Trophoblast cell (in vitro differentiated cells and primary cell): ENCODE results near the gene CENPA.

Experiments
- DNase-seq, 2 donors: peaks; one replicate each; pipeline ENCODE4 v3.0.0-alpha.2; 2016
- H2AFZ ChIP-seq: 2 replicates; pipeline ENCODE4 v1.6.1; 2013; ENCODE audit warnings: low read length, moderate library complexity, mild to moderate bottlenecking; ENCODE audit not compliant: insufficient read depth, poor library complexity
- H2AK5ac ChIP-seq: 2 replicates; pipeline ENCODE4 v1.6.1; 2013; ENCODE audit warnings: mild to moderate bottlenecking, low read length
- H2BK120ac ChIP-seq: 2 replicates; pipeline ENCODE4 v1.6.1; 2013; ENCODE audit warnings: low read length, mild to moderate bottlenecking, moderate library complexity; ENCODE audit not compliant: insufficient read depth, poor library complexity
- H2BK12ac ChIP-seq: 2 replicates; pipeline ENCODE4 v1.6.1; 2013; ENCODE audit warnings: mild to moderate bottlenecking, low read length, moderate library complexity
- H2BK5ac ChIP-seq: 2 replicates; pipeline ENCODE4 v1.6.1; 2013; ENCODE audit warnings: low read length, low read depth, moderate library complexity, mild to moderate bottlenecking; ENCODE audit not compliant: poor library complexity
- H3K14ac ChIP-seq: 2 replicates; pipeline ENCODE4 v1.6.1; 2013; ENCODE audit warnings: mild to moderate bottlenecking, low read length
- H3K18ac ChIP-seq: 2 replicates; pipeline ENCODE4 v1.6.1; 2013; ENCODE audit warnings: mild to moderate bottlenecking, low read length
- H3K23ac ChIP-seq: 2 replicates; pipeline ENCODE4 v1.6.1; 2013; ENCODE audit warnings: low read length
- H3K27ac ChIP-seq: 2 replicates; pipeline ENCODE4 v1.5.1; 2013; ENCODE audit warnings: low read depth, mild to moderate bottlenecking, inconsistent platforms, low read length, moderate library complexity
- H3K27me3 ChIP-seq: 2 replicates; pipeline ENCODE4 v1.6.1; 2013; ENCODE audit warnings: inconsistent platforms, mild to moderate bottlenecking, low read length, moderate library complexity; ENCODE audit not compliant: insufficient read depth
- H3K36me3 ChIP-seq, 2 experiments: 1 replicate in 1 of 2; 2 replicates in 1 of 2; pipeline ENCODE4 v1.6.1; 2013; ENCODE audit warnings: low read length in 2 of 2, mild to moderate bottlenecking in 2 of 2, moderate library complexity in 1 of 2; ENCODE audit not compliant: insufficient read depth in 2 of 2, control insufficient read depth in 1 of 2
- H3K4ac ChIP-seq: 2 replicates; pipeline ENCODE4 v1.6.1; 2013; ENCODE audit warnings: low read depth, mild to moderate bottlenecking, low read length, moderate library complexity
- H3K4me1 ChIP-seq, 2 experiments: 1 replicate in 1 of 2; 2 replicates in 1 of 2; pipeline ENCODE4 v1.6.1; 2013; ENCODE audit warnings: low read length in 2 of 2, mild to moderate bottlenecking in 2 of 2, moderate library complexity in 1 of 2; ENCODE audit not compliant: insufficient read depth in 2 of 2, control insufficient read depth in 1 of 2
- H3K4me2 ChIP-seq: 2 replicates; pipeline ENCODE4 v1.6.1; 2013; ENCODE audit warnings: inconsistent platforms, mild to moderate bottlenecking, low read length, moderate library complexity
- H3K4me3 ChIP-seq: 2 replicates; pipeline ENCODE4 v1.5.1; 2013; ENCODE audit warnings: mild to moderate bottlenecking, low read depth, low read length, inconsistent platforms
- H3K79me1 ChIP-seq: one replicate; pipeline ENCODE4 v1.6.1; 2013; ENCODE audit warnings: low read length
- H3K79me2 ChIP-seq: 2 replicates; pipeline ENCODE4 v1.6.1; 2013; ENCODE audit warnings: low read length, mild to moderate bottlenecking; ENCODE audit not compliant: control insufficient read depth, insufficient read depth, poor library complexity
- H3K9ac ChIP-seq: 2 replicates; pipeline ENCODE4 v1.6.1; 2013; ENCODE audit warnings: mild to moderate bottlenecking, low read length
- H3K9me3 ChIP-seq: 2 replicates; pipeline ENCODE4 v1.6.1; 2013; ENCODE audit warnings: low read depth, mild to moderate bottlenecking, control low read depth, inconsistent platforms, low read length; ENCODE audit not compliant: insufficient read depth
- H4K12ac ChIP-seq: 2 replicates; pipeline ENCODE4 v1.6.1; 2013; ENCODE audit warnings: low read depth, mild to moderate bottlenecking, low read length, moderate library complexity
- H4K8ac ChIP-seq: 2 replicates; pipeline ENCODE4 v1.6.1; 2013; ENCODE audit warnings: low read depth, mild to moderate bottlenecking, low read length, moderate library complexity
- H4K91ac ChIP-seq: one replicate; pipeline ENCODE4 v1.6.1; 2013; ENCODE audit warnings: low read depth, mild to moderate bottlenecking, low read length, moderate library complexity
- WGBS: extraction: QIAGEN DNeasy Blood & Tissue Kit; methylation state at CpG from one replicate; pipeline ENCODE4 v1.1.7; 2013; ENCODE audit warnings: missing lambda C conversion rate; ENCODE audit not compliant: insufficient read length, insufficient coverage; ENCODE audit errors: extremely low coverage; 5-methylcytosine and 5-hydroxymethylcytosine counted together

CENPA gene

DNA sequence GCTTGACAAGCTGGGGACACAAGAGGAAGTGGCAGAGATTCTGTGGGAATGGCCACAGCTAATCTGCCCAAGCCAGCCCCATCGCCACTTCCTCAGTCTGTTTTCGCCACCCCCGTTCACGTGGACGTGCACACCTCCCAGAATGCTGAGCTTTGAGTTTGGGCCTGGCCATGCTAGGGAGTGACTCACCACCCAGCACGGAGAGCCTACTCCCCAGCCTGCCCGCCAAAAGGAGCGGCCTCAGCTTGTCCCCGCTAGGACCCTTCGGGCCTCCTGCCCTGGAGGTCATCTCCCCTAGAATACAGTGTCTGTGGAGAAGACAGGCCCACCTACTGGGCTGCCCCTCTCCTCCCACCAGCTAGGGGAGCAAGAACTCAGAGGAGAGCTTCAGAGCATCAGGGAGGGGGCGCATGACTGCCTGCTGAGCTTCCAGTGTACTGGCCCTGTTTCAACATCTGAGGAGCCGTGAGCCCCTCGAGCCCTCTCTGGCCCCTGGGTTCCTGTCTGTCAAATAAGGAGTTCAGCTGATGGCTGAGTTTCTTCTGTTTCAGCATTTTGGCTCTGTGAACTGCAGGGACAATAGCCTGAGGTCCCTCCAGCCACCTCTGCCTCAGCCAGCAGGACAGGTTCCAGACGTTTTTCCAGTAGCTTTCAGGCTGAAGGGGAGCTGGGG is 16.6 kb upstream of the CENPA start:
- peaks cover 5% of the 10 kb centered on the region for H3K79me1 ChIP-seq
- H3K4me1 ChIP-seq, result peaks cover 24 to 29% of the 10 kb centered on the region in 2 experiments
- peak overlapping the region; percentile 20 for H3K27ac ChIP-seq
- no peak overlapping the region for H2BK5ac ChIP-seq
- no peak overlapping the region for H3K4me3 ChIP-seq
- H3K18ac ChIP-seq, result peak overlapping the region; percentile 49
- H3K14ac ChIP-seq, result peak overlapping the region; percentile 9
- H4K8ac ChIP-seq, result no peak overlapping the region
- no peaks in the 10 kb centered on the region for H3K9me3 ChIP-seq
- H2BK120ac ChIP-seq, result no peak overlapping the region
- H3K36me3 ChIP-seq, result peaks cover 2 to 6% of the 10 kb centered on the region in 2 experiments
- H3K23ac ChIP-seq, result no peak overlapping the region
- no peak overlapping the region for H2AFZ ChIP-seq
- no peak overlapping the region for H4K12ac ChIP-seq
- H3K4ac ChIP-seq, result peak overlapping the region; percentile 6
- peak; percentile 60 to 68 for DNase-seq
- no peak overlapping the region for H3K9ac ChIP-seq
- no peaks in the 10 kb centered on the region for H3K27me3 ChIP-seq
- no peak overlapping the region for H2BK12ac ChIP-seq
- H3K4me2 ChIP-seq, result no peak overlapping the region
- no CpG with 5 or more reads among the region's 14 CpGs for WGBS
- H3K79me2 ChIP-seq, result peaks cover 9% of the 10 kb centered on the region
- no peak overlapping the region for H4K91ac ChIP-seq
- H2AK5ac ChIP-seq, result no peak overlapping the region

DNA sequence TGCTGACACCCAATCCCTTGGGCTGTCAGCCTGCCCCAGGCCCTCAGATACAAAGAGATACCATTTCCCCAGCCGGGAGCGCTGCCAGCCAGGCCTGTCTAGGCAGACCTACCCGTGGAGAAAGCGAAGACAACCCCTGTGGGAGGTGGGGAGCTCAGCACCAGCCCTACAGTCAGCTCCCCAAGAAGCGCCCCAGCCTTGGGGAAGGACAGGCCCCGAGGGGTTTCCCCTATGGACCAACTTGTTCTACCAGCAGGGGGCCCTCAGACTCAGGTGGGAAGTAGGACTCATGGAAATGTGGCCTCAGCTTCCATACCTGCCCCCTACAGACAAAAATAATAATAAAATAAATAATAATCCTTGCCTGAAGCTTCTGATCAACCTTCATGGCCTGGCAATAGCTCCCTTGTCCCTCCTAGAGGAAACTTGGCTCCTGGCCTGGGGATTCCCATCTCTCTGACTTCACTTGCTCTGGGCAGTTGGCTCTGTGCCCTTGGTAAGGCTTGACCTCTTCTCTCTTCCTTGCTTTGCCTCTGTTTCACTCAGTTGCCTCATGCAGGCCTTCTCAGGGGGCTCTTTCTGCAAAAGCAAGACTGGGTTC is 14.8 kb upstream of the CENPA start:
- peak overlapping the region; percentile 34 for H3K4ac ChIP-seq
- H3K79me2 ChIP-seq, result no peaks in the 10 kb centered on the region
- no peak overlapping the region for H3K4me2 ChIP-seq
- no peak overlapping the region for H3K27ac ChIP-seq
- no peak overlapping the region for H4K91ac ChIP-seq
- no peak overlapping the region for H3K14ac ChIP-seq
- no peak overlapping the region for H2AFZ ChIP-seq
- no peak overlapping the region for H3K4me3 ChIP-seq
- peaks cover 16 to 18% of the 10 kb centered on the region in 2 experiments for H3K4me1 ChIP-seq
- H4K8ac ChIP-seq, result no peak overlapping the region
- no peak overlapping the region for H3K9ac ChIP-seq
- DNase-seq, result peak in 1 of 2 donors; percentile 24
- no peak overlapping the region for H2BK5ac ChIP-seq
- H3K36me3 ChIP-seq, result peaks cover 21 to 24% of the 10 kb centered on the region in 2 experiments
- H3K18ac ChIP-seq, result no peak overlapping the region
- H3K23ac ChIP-seq, result no peak overlapping the region
- no peak overlapping the region for H2BK120ac ChIP-seq
- no peak overlapping the region for H2AK5ac ChIP-seq
- H3K9me3 ChIP-seq, result no peaks in the 10 kb centered on the region
- no peak overlapping the region for H4K12ac ChIP-seq
- H2BK12ac ChIP-seq, result no peak overlapping the region
- peaks cover 2% of the 10 kb centered on the region for H3K79me1 ChIP-seq
- no CpG with 5 or more reads among the region's 6 CpGs for WGBS
- no peaks in the 10 kb centered on the region for H3K27me3 ChIP-seq

- no peak overlapping the region for H4K12ac ChIP-seq
These were observed 13.5 kb upstream of the CENPA start for GRCh38 chr2:26772064-26773001.

GRCh38 chr2:26776195-26776800 is 9.6 kb upstream of the CENPA start:
- Histone ChIP-seq H3K27me3 (no peaks in the 10 kb centered on the region), H3K9ac (no peak overlapping the region)

More at GRCh38 chr2:26772064-26773001, 13.5 kb upstream of the CENPA start:
- no peak overlapping the region for H2BK120ac ChIP-seq
- no CpG with 5 or more reads among the region's 13 CpGs for WGBS
- H3K4me3 ChIP-seq, result no peak overlapping the region
- H3K18ac ChIP-seq, result no peak overlapping the region
- H2AFZ ChIP-seq, result no peak overlapping the region
- H3K4ac ChIP-seq, result no peak overlapping the region
- H4K91ac ChIP-seq, result no peak overlapping the region
- peaks cover 30 to 31% of the 10 kb centered on the region in 2 experiments for H3K36me3 ChIP-seq
- no peak overlapping the region for H3K9ac ChIP-seq
- H4K8ac ChIP-seq, result no peak overlapping the region
- no peak overlapping the region for H3K14ac ChIP-seq
- H3K4me2 ChIP-seq, result no peak overlapping the region
- no peak overlapping the region for H3K27ac ChIP-seq
- no peak overlapping the region for H2BK12ac ChIP-seq
- peaks cover 2% of the 10 kb centered on the region for H3K79me1 ChIP-seq
- no peaks in the 10 kb centered on the region for H3K27me3 ChIP-seq
- no peak overlapping the region for H2AK5ac ChIP-seq
- H3K9me3 ChIP-seq, result no peaks in the 10 kb centered on the region
- no peaks in the 10 kb centered on the region for H3K79me2 ChIP-seq
- H3K23ac ChIP-seq, result no peak overlapping the region
- peaks cover 15 to 16% of the 10 kb centered on the region in 2 experiments for H3K4me1 ChIP-seq
- H2BK5ac ChIP-seq, result no peak overlapping the region
- peak; percentile 51 to 52 for DNase-seq

More at GRCh38 chr2:26776195-26776800, 9.6 kb upstream of the CENPA start:
- DNase-seq, result no peak
- H3K23ac ChIP-seq, result no peak overlapping the region
- no peaks in the 10 kb centered on the region for H3K79me2 ChIP-seq
- H3K4me1 ChIP-seq, result peaks cover 5% of the 10 kb centered on the region in 2 experiments
- no peak overlapping the region for H3K4me3 ChIP-seq
- no peak overlapping the region for H3K14ac ChIP-seq
- no peak overlapping the region for H3K27ac ChIP-seq
- WGBS, result no CpG with 5 or more reads among the region's 5 CpGs
- H3K9me3 ChIP-seq, result no peaks in the 10 kb centered on the region
- H3K4ac ChIP-seq, result no peak overlapping the region
- H3K18ac ChIP-seq, result no peak overlapping the region
- H4K12ac ChIP-seq, result no peak overlapping the region
- H2BK12ac ChIP-seq, result no peak overlapping the region
- no peak overlapping the region for H4K91ac ChIP-seq
- H4K8ac ChIP-seq, result no peak overlapping the region
- peaks cover 49 to 58% of the 10 kb centered on the region in 2 experiments for H3K36me3 ChIP-seq
- no peak overlapping the region for H2AFZ ChIP-seq
- no peak overlapping the region for H2AK5ac ChIP-seq
- H3K79me1 ChIP-seq, result no peaks in the 10 kb centered on the region
- H2BK5ac ChIP-seq, result no peak overlapping the region
- no peak overlapping the region for H2BK120ac ChIP-seq
- no peak overlapping the region for H3K4me2 ChIP-seq
